K562 (cell line): ENCODE measurements around the gene CCDC78. TPM values are rescaled to one million over a fixed set of nuclear protein-coding genes. Genes with fewer than 3 reads are reported as not detected.
A peak's percentile ranks its signal among the peaks of the same experiment; 100 is the strongest.

Experiments
- ARID2 ChIP-seq: fragments of 450-650 bp; IDR thresholded peaks from 2 replicates; pipeline ENCODE4 v1.6.1; 2017; ENCODE audit warnings: antibody characterized with exemption, mild to moderate bottlenecking
- ARID4B ChIP-seq: sonication (generic); formaldehyde crosslinking; IDR thresholded peaks from 2 replicates; pipeline ENCODE4 v1.8.0; 2022; ENCODE audit warnings: mild to moderate bottlenecking, missing genetic modification reagents
- BHLHE40 ChIP-seq: IDR thresholded peaks from 2 replicates; pipeline ENCODE4 v1.6.1; 2011; ENCODE audit warnings: low read length, improper control_type of control experiment
- CCAR2 ChIP-seq: fragments of 200-400 bp; formaldehyde crosslinking; IDR thresholded peaks from 2 replicates; pipeline ENCODE4 v1.6.1; 2017; ENCODE audit warnings: mild to moderate bottlenecking, low read depth, low read length
- GTF2A2 ChIP-seq: IDR thresholded peaks from 2 replicates; pipeline ENCODE4 v1.6.1; 2016; ENCODE audit warnings: mild to moderate bottlenecking, missing genetic modification characterization, missing compliant biosample characterization
- HNRNPLL ChIP-seq: fragments of 200-400 bp; formaldehyde crosslinking; IDR thresholded peaks from 2 replicates; pipeline ENCODE4 v1.6.1; 2017; ENCODE audit warnings: low read length, low read depth, mild to moderate bottlenecking; ENCODE audit not compliant: poor library complexity, severe bottlenecking
- HOXB6 ChIP-seq: fragments of 250-450 bp; sonication (Bioruptor Pico); IDR thresholded peaks from 2 replicates; pipeline ENCODE4 v1.5.1; 2022; ENCODE audit warnings: mild to moderate bottlenecking, borderline replicate concordance
- IRF1 ChIP-seq: sonication (generic); formaldehyde crosslinking; IDR thresholded peaks from 2 replicates; pipeline ENCODE4 v1.8.0; 2022; ENCODE audit warnings: missing genetic modification reagents, mild to moderate bottlenecking, borderline replicate concordance
- MLX ChIP-seq, 2 experiments: fragments of 450-650 bp in 1 of 2; sonication (generic) in 1 of 2; formaldehyde crosslinking; conservative IDR thresholded peaks; 2 replicates each; pipeline versions ENCODE4 v1.4.0 to v1.8.1; 2020 to 2022; ENCODE audit warnings: mild to moderate bottlenecking in 1 of 2, missing genetic modification reagents in 1 of 2
- NR2C1 ChIP-seq, 2 experiments: fragments of 450-650 bp; IDR thresholded peaks; 2 replicates each; pipeline ENCODE4 v1.6.1; 2017; ENCODE audit warnings: mild to moderate bottlenecking in 2 of 2, antibody characterized with exemption in 1 of 2, inconsistent platforms in 1 of 2, missing compliant biosample characterization in 1 of 2, missing genetic modification characterization in 1 of 2
- PHF21A ChIP-seq: fragments of 450-650 bp; IDR thresholded peaks from 2 replicates; pipeline ENCODE4 v1.6.1; 2017; ENCODE audit warnings: low read depth, borderline replicate concordance
- PURB ChIP-seq: sonication (generic); formaldehyde crosslinking; IDR thresholded peaks from 2 replicates; pipeline ENCODE4 v1.9.0; 2021; ENCODE audit warnings: low read depth, mild to moderate bottlenecking, missing genetic modification reagents
- RNF2 ChIP-seq: sonication (generic); IDR thresholded peaks from 2 replicates; pipeline ENCODE4 v1.6.1; 2016
- SRF ChIP-seq, 2 experiments: fragments of 250-450, 450-650 bp in 1 of 2; sonication (Bioruptor Pico) in 1 of 2; sonication (generic) in 1 of 2; formaldehyde crosslinking; IDR thresholded peaks; 2 replicates each; pipeline versions ENCODE4 v1.5.0 to v1.5.1; 2020 to 2022; ENCODE audit warnings: mild to moderate bottlenecking in 1 of 2, missing genetic modification reagents in 1 of 2
- TCF15 ChIP-seq: fragments of 250-450 bp; sonication (Bioruptor Pico); IDR thresholded peaks from 2 replicates; pipeline ENCODE4 v1.8.0; 2022; ENCODE audit warnings: moderate library complexity, mild to moderate bottlenecking, inconsistent platforms
- ZBTB8A ChIP-seq: fragments of 450-650 bp; IDR thresholded peaks from 2 replicates; pipeline ENCODE4 v1.6.1; 2018; ENCODE audit warnings: mild to moderate bottlenecking, moderate library complexity; ENCODE audit not compliant: partially characterized antibody
- ZNF143 ChIP-seq: sonication (generic); formaldehyde crosslinking; IDR thresholded peaks from 2 replicates; pipeline ENCODE4 v1.9.0; 2022; ENCODE audit warnings: mild to moderate bottlenecking, missing genetic modification reagents
- ZNF280A ChIP-seq: fragments of 450-650 bp; IDR thresholded peaks from 2 replicates; pipeline ENCODE4 v1.6.1; 2018; ENCODE audit warnings: mild to moderate bottlenecking, low read depth; ENCODE audit not compliant: partially characterized antibody
- polyA plus RNA-seq, 8 experiments: library from polyadenylated mRNA; depleted of rRNA in 4 of 8; stranded (reverse) in 5 of 8; unstranded in 3 of 8; fragments of >200 nt; fragmentation: Nextera tagmentation in 2 of 8; fragmentation: Illumina TruSeq in 1 of 8; extraction: Ambion mirVana in 2 of 8; extraction: Trizol in 1 of 8; gene quantifications; 2 replicates each; pipeline versions ENCODE4 v1.2.1 to v1.2.3, GENCODE V29; 2011 to 2014; ENCODE audit warnings: inconsistent platforms in 1 of 8, missing spikeins in 1 of 8
- total RNA-seq, 7 experiments: library from RNA; depleted of rRNA in 6 of 7; stranded (reverse); fragments of >200 nt in 6 of 7; fragmentation: Illumina TruSeq in 2 of 7; extraction: Trizol in 2 of 7; gene quantifications; 2 replicates each; pipeline versions ENCODE4 v1.2.1 to v1.2.3, GENCODE V29; 2011 to 2021; ENCODE audit warnings: low replicate concordance in 1 of 7

CCDC78 gene
- total and polyA plus RNA-seq, 9 of the 15 experiments (the other 6 are each of a cell fraction or from before 2014, with no cell fraction given) = 0.24 to 17.7 (median 2.9) TPM

- TF ChIP-seq MLX (CRISPR knock-in tag; conservative IDR thresholded peaks at IDR 0.05) = no peak
- TF ChIP-seq TCF15 (CRISPR knock-in tag) = no peak
- TF ChIP-seq RNF2 = peak; percentile 65; the same call in 1 of the 2 replicates
- TF ChIP-seq ARID4B (CRISPR knock-in tag) = 0 out of 2 replicates have a peak, but pooled peaks have one; percentile 42
- no peak for TF ChIP-seq NR2C1 (IDR thresholded peaks at IDR 0.05)
- TF ChIP-seq NR2C1 (tag; IDR thresholded peaks at IDR 0.05) = no peak; the same call in 1 of the 2 replicates
- TF ChIP-seq PURB (CRISPR knock-in tag) = no peak
- no peak for TF ChIP-seq PHF21A
- TF ChIP-seq HOXB6 (CRISPR knock-in tag) = no peak
- TF ChIP-seq GTF2A2 (tag) = no peak
- no peak for TF ChIP-seq ZBTB8A
- no peak for TF ChIP-seq HNRNPLL
- peak; percentile 92 for TF ChIP-seq BHLHE40
- no peak for TF ChIP-seq ARID2
- TF ChIP-seq ZNF280A = no peak
- no peak for TF ChIP-seq CCAR2
- TF ChIP-seq SRF (CRISPR knock-in tag; IDR thresholded peaks at IDR 0.05) = no peak
- no peak for TF ChIP-seq IRF1
- no peak for TF ChIP-seq ZNF143 (CRISPR knock-in tag)
These were observed 44.4 kb downstream of the CCDC78 start (continued) for GRCh38 chr16:681746-682427.
